Measurements from ENCODE around the gene MAEA.

DNA sequence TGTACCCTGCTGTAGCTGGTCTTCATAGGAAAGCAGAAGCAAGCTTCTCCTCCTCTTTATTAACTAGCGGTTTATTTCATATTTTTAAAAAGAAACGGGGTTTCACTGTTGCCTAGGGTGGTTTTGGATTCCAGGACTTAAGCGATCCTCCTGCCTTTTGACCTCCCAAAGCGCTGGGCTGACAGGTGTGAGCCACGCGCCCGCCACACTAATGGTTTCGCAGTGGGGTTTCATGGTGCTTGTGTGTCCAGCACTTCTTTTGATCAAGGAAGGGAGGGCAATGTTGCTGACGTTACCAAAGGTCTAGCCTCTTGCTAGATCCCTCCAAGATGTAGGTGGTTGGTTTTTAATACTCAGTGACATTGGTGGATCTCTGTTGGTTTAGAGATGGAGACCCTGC lies 1.4 kb downstream of the MAEA start:
- TF ChIP-seq CTCF (IDR thresholded peaks at IDR 0.05; ENCODE audit: borderline replicate concordance, extremely low read depth, low read length, poor library complexity, severe bottlenecking) (no peak), EZH2 (IDR thresholded peaks at IDR 0.05; ENCODE audit: borderline replicate concordance, low read depth, low read length, severe bottlenecking) (no peak)
